OCI-LY1 (cell line): ENCODE data around the gene ESYT2.

ENCODE experiments used
- H2AFZ ChIP-seq: fragments of 200-600 bp; sonication (generic), shearing (Covaris generic); 2 replicates; pipeline ENCODE4 v1.6.0; 2014; ENCODE audit warnings: antibody characterized with exemption, mild to moderate bottlenecking, low read length
- H3F3A ChIP-seq: fragments of 200-600 bp; sonication (generic), shearing (Covaris generic); 2 replicates; pipeline ENCODE4 v1.6.0; 2014; ENCODE audit warnings: mild to moderate bottlenecking, antibody characterized with exemption, low read length, moderate library complexity; ENCODE audit not compliant: insufficient read depth
- H3K27ac ChIP-seq: fragments of 200-600 bp; sonication (generic); 2 replicates; pipeline ENCODE4 v1.5.1; 2014; ENCODE audit warnings: low read length, mixed run types, mild to moderate bottlenecking, low read depth; ENCODE audit not compliant: poor library complexity, severe bottlenecking
- H3K27me3 ChIP-seq: fragments of 200-600 bp; sonication (generic); 2 replicates; pipeline ENCODE4 v1.6.0; 2014; ENCODE audit warnings: antibody characterized with exemption, mild to moderate bottlenecking, low read length, moderate library complexity; ENCODE audit not compliant: insufficient read depth
- H3K36me3 ChIP-seq: fragments of 200-600 bp; sonication (generic); 2 replicates; pipeline ENCODE4 v1.6.1; 2014; ENCODE audit warnings: mild to moderate bottlenecking, antibody characterized with exemption, low read length, moderate library complexity, mixed read lengths; ENCODE audit not compliant: insufficient read depth
- H3K4me1 ChIP-seq: fragments of 200-600 bp; sonication (generic); 2 replicates; pipeline ENCODE4 v1.5.1; 2014; ENCODE audit warnings: mild to moderate bottlenecking, low read length, moderate library complexity; ENCODE audit not compliant: insufficient read depth, severe bottlenecking
- H3K4me2 ChIP-seq: fragments of 200-600 bp; sonication (generic), shearing (Covaris generic); 2 replicates; pipeline ENCODE4 v1.6.1; 2014; ENCODE audit warnings: low read length
- H3K4me3 ChIP-seq: fragments of 200-600 bp; sonication (generic); 2 replicates; pipeline ENCODE4 v1.5.1; 2014; ENCODE audit warnings: low read length, low read depth, mild to moderate bottlenecking, mixed read lengths; ENCODE audit not compliant: poor library complexity, severe bottlenecking
- H3K79me2 ChIP-seq: fragments of 200-600 bp; shearing (Covaris generic); 2 replicates; pipeline ENCODE4 v1.6.1; 2016; ENCODE audit warnings: mixed run types, low read length, mixed read lengths; ENCODE audit not compliant: insufficient read depth
- H3K9ac ChIP-seq: fragments of 200-600 bp; sonication (generic), shearing (Covaris generic); 2 replicates; pipeline ENCODE4 v1.6.1; 2014; ENCODE audit warnings: mild to moderate bottlenecking, low read length, mixed read lengths
- H3K9me2 ChIP-seq: fragments of 200-600 bp; sonication (generic), shearing (Covaris generic); 2 replicates; pipeline ENCODE4 v1.6.1; 2014; ENCODE audit warnings: low read depth, mild to moderate bottlenecking, low read length, mixed read lengths
- H3K9me3 ChIP-seq: fragments of 200-600 bp; shearing (Covaris generic); 2 replicates; pipeline ENCODE4 v1.6.1; 2014; ENCODE audit warnings: low read length, mixed read lengths
- H4K20me1 ChIP-seq: fragments of 200-600 bp; sonication (generic), shearing (Covaris generic); 2 replicates; pipeline ENCODE4 v1.6.0; 2016; ENCODE audit warnings: mild to moderate bottlenecking, low read length; ENCODE audit not compliant: insufficient read depth
- CTCF ChIP-seq: fragments of 200-600 bp; sonication (generic), shearing (Covaris generic); IDR thresholded peaks from 2 replicates; pipeline ENCODE4 v1.5.1; 2017; ENCODE audit warnings: mild to moderate bottlenecking, antibody characterized with exemption, low read length, moderate library complexity, mixed read lengths
- EZH2 ChIP-seq: fragments of 200-600 bp; sonication (generic), shearing (Covaris generic); IDR thresholded peaks from 2 replicates; pipeline ENCODE4 v1.8.0; 2017; ENCODE audit warnings: borderline replicate concordance, mixed run types, mild to moderate bottlenecking, antibody characterized with exemption, low read length, moderate library complexity, mixed read lengths

Gene ESYT2

GRCh38 chr7:158765020-158765419 is 64.3 kb downstream of the ESYT2 start:
- H3K9me2 ChIP-seq: no peaks in the 10 kb centered on the region
- H3K4me2 ChIP-seq: no peak overlapping the region
- H2AFZ ChIP-seq: no peak overlapping the region
- H3K9ac ChIP-seq: no peak overlapping the region
- peaks cover 18% of the 10 kb centered on the region; the same call in 1 of the 2 replicates for H3K36me3 ChIP-seq
- no peaks in the 10 kb centered on the region for H3F3A ChIP-seq
- H3K27ac ChIP-seq: no peak overlapping the region
- no peaks in the 10 kb centered on the region for H3K9me3 ChIP-seq
- H3K79me2 ChIP-seq: no peaks in the 10 kb centered on the region
- no peak overlapping the region for H3K4me3 ChIP-seq
- no peaks in the 10 kb centered on the region for H4K20me1 ChIP-seq
- TF ChIP-seq EZH2 (no peak), CTCF (no peak)
- H3K27me3 ChIP-seq: no peaks in the 10 kb centered on the region
- H3K4me1 ChIP-seq: no peaks in the 10 kb centered on the region

GRCh38 chr7:158763454-158764033 is 65.8 kb downstream of the ESYT2 start:
- TF ChIP-seq EZH2: no peak
- TF ChIP-seq CTCF: no peak
- no peaks in the 10 kb centered on the region for H4K20me1 ChIP-seq
- no peaks in the 10 kb centered on the region for H3K79me2 ChIP-seq
- H3K27me3 ChIP-seq: no peaks in the 10 kb centered on the region
- H3F3A ChIP-seq: no peaks in the 10 kb centered on the region
- peaks cover 28% of the 10 kb centered on the region; the same call in 1 of the 2 replicates for H3K36me3 ChIP-seq
- H2AFZ ChIP-seq: no peak overlapping the region
- no peak overlapping the region for H3K27ac ChIP-seq
- H3K9me2 ChIP-seq: no peaks in the 10 kb centered on the region
- H3K9ac ChIP-seq: no peak overlapping the region
- no peaks in the 10 kb centered on the region for H3K4me1 ChIP-seq
- H3K9me3 ChIP-seq: no peaks in the 10 kb centered on the region
- no peak overlapping the region for H3K4me2 ChIP-seq
- no peak overlapping the region for H3K4me3 ChIP-seq

- H3K4me1 ChIP-seq: no peaks in the 10 kb centered on the region
- H3K4me3 ChIP-seq: no peak overlapping the region
- H2AFZ ChIP-seq: no peak overlapping the region
- H3K27me3 ChIP-seq: no peaks in the 10 kb centered on the region
- no peaks in the 10 kb centered on the region for H3F3A ChIP-seq
- no peak for TF ChIP-seq CTCF
- TF ChIP-seq EZH2: no peak
- no peaks in the 10 kb centered on the region for H3K79me2 ChIP-seq
- no peak overlapping the region for H3K9ac ChIP-seq
- peaks cover 34% of the 10 kb centered on the region; the same call in 1 of the 2 replicates for H3K36me3 ChIP-seq
- no peak overlapping the region for H3K4me2 ChIP-seq
- H3K27ac ChIP-seq: no peak overlapping the region
- H4K20me1 ChIP-seq: no peaks in the 10 kb centered on the region
- no peaks in the 10 kb centered on the region for H3K9me2 ChIP-seq
- no peaks in the 10 kb centered on the region for H3K9me3 ChIP-seq
Measured at GRCh38 chr7:158761945-158762344, 67.4 kb downstream of the ESYT2 start.
